Measurements from ENCODE around the gene CALY.

DNA sequence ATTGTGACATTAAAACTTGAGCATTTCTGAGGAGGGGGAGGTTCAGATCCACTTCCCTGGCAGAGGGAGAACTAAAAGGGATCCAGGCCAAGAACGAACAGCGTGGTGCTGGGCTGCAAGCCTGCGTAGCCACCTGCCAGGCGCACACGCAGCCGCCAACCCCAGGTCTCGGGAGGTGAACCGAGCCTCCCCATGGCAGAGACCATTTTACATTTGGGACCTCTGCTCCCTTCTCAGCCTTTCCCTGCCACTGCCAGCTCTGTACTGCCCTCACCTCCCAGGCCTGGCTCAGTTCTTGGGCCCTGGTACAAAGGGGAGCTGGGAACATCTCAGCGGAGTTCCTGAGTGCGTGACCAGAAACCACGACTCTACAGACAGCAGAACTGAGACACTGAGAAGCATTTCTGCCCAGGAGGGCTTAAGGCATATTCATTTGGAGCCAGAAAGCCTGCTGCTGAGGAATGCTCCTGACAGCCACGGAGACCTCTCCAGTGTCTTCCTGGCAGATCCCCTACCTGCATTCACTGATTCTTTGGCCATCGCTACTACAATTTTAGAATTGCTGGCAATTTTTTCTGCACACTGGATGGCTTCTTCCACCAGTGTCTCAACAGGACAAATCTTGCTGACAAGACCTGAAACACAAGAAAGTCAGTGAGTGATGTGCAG lies 28.9 kb upstream of the CALY start:
- TF ChIP-seq HOXA7 (CRISPR knock-in tag; IDR thresholded peaks at IDR 0.05) (no peak), CEBPB (IDR thresholded peaks at IDR 0.05) (no peak), ZSCAN20 (CRISPR knock-in tag; IDR thresholded peaks at IDR 0.05) (no peak), FOSB (CRISPR knock-in tag; IDR thresholded peaks at IDR 0.05) (no peak), NFE2L2 (conservative IDR thresholded peaks at IDR 0.05; ENCODE audit: low read length) (no peak), ZC3H11A (IDR thresholded peaks at IDR 0.05) (no peak), POLR2A (IDR thresholded peaks at IDR 0.05; ENCODE audit: low read length) (no peak), POLR2AphosphoS2 (conservative IDR thresholded peaks at IDR 0.05; ENCODE audit: low read length) (no peak)
- TF ChIP-seq, protein P1, sequence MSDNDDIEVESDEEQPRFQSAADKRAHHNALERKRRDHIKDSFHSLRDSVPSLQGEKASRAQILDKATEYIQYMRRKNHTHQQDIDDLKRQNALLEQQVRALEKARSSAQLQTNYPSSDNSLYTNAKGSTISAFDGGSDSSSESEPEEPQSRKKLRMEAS (IDR thresholded peaks at IDR 0.05) = no peak
- TF ChIP-seq, protein P2, sequence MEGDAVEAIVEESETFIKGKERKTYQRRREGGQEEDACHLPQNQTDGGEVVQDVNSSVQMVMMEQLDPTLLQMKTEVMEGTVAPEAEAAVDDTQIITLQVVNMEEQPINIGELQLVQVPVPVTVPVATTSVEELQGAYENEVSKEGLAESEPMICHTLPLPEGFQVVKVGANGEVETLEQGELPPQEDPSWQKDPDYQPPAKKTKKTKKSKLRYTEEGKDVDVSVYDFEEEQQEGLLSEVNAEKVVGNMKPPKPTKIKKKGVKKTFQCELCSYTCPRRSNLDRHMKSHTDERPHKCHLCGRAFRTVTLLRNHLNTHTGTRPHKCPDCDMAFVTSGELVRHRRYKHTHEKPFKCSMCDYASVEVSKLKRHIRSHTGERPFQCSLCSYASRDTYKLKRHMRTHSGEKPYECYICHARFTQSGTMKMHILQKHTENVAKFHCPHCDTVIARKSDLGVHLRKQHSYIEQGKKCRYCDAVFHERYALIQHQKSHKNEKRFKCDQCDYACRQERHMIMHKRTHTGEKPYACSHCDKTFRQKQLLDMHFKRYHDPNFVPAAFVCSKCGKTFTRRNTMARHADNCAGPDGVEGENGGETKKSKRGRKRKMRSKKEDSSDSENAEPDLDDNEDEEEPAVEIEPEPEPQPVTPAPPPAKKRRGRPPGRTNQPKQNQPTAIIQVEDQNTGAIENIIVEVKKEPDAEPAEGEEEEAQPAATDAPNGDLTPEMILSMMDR (IDR thresholded peaks at IDR 0.05) = no peak
- TF ChIP-seq, protein P3, sequence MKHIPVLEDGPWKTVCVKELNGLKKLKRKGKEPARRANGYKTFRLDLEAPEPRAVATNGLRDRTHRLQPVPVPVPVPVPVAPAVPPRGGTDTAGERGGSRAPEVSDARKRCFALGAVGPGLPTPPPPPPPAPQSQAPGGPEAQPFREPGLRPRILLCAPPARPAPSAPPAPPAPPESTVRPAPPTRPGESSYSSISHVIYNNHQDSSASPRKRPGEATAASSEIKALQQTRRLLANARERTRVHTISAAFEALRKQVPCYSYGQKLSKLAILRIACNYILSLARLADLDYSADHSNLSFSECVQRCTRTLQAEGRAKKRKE (CRISPR knock-in tag; IDR thresholded peaks at IDR 0.05; ENCODE audit: low read depth) = no peak
